HCT116 (cell line): Measurements from ENCODE around the gene KCTD17. TPM values are rescaled to one million over a fixed set of nuclear protein-coding genes. Genes with fewer than 3 reads are reported as not detected.

Source experiments
- ATAC-seq: fragments of 200-7000 bp; cut with Tn5 transposase; 2 replicates; pipeline ENCODE4 v1.9.1; 2020; ENCODE audit warnings: mild to moderate bottlenecking, moderate library complexity
- BruUV-seq: library from RNA; stranded (reverse); fragments of 400-500 nt; replicated peaks from 2 replicates; lab custom pipeline; 2021; lab: Mats Ljungman, UMichigan
- CTCF ChIA-PET: fragments of 300-600 bp; sonication (Branson Sonifier 250); formaldehyde crosslinking; loops from one replicate; lab custom pipeline; 2021; ENCODE audit warnings: antibody characterized with exemption; lab: Charles Lee
- POLR2A ChIA-PET: fragments of 300-600, 350-600 bp; sonication (Branson Sonifier 250); formaldehyde crosslinking; loops from one replicate; lab custom pipeline; 2021; ENCODE audit warnings: antibody characterized with exemption; lab: Charles Lee
- RAD21 ChIA-PET, 2 experiments: fragments of 300-600 bp; sonication (Branson Sonifier 250); formaldehyde crosslinking; loops; one replicate each; lab custom pipeline; 2023; ENCODE audit warnings: low total read pairs in 2 of 2; ENCODE audit not compliant: uncharacterized antibody in 2 of 2, unreplicated experiment in 2 of 2, low non-redundant PET in 1 of 2; lab: Charles Lee
- DNase-seq: peaks from one replicate; pipeline ENCODE4 v3.0.0-alpha.2; 2010; ENCODE audit warnings: low read depth, low spot score
- H2AFZ ChIP-seq: fragments of 200-600 bp; shearing (Covaris generic), sonication (generic); 2 replicates; pipeline ENCODE4 v1.6.1; 2017; ENCODE audit warnings: low read depth, mixed run types, mixed read lengths, antibody characterized with exemption, low read length; ENCODE audit not compliant: poor library complexity, severe bottlenecking
- H3K27ac ChIP-seq: 2 replicates; pipeline ENCODE4 v1.5.1; 2012; ENCODE audit warnings: low read depth, low read length
- H3K27me3 ChIP-seq: fragments of 200-600 bp; sonication (generic); 2 replicates; pipeline ENCODE4 v1.6.1; 2016; ENCODE audit warnings: mixed run types, low read length, mixed read lengths; ENCODE audit not compliant: insufficient read depth
- H3K36me3 ChIP-seq, 2 experiments: fragments of 200-500 bp in 1 of 2; fragments of 200-600 bp in 1 of 2; sonication (Bioruptor generic) in 1 of 2; sonication (generic) in 1 of 2; 2 replicates each; pipeline versions ENCODE4 v1.5.1 to v1.6.1; 2014 to 2016; ENCODE audit warnings: low read length in 2 of 2, inconsistent platforms in 1 of 2, mixed read lengths in 1 of 2, mixed run types in 1 of 2; ENCODE audit not compliant: insufficient read depth in 2 of 2, control insufficient read depth in 1 of 2
- H3K4me1 ChIP-seq, 2 experiments: fragments of 200-600 bp in 1 of 2; sonication (generic) in 1 of 2; 2 replicates each; pipeline versions ENCODE4 v1.5.1 to v1.6.1; 2012 to 2017; ENCODE audit warnings: low read length in 2 of 2, inconsistent platforms in 1 of 2, mild to moderate bottlenecking in 1 of 2, mixed read lengths in 1 of 2, mixed run types in 1 of 2, moderate library complexity in 1 of 2; ENCODE audit not compliant: insufficient read depth in 2 of 2, control insufficient read depth in 1 of 2
- H3K4me2 ChIP-seq: fragments of 200-600 bp; sonication (generic); 2 replicates; pipeline ENCODE4 v1.6.1; 2017; ENCODE audit warnings: mixed run types, low read length, mixed read lengths
- H3K4me3 ChIP-seq, 2 experiments: fragments of 200-600 bp in 1 of 2; sonication (generic) in 1 of 2; replicated peaks in 1 of 2; 2 replicates each; pipeline ENCODE4 v1.5.1; 2011 to 2016; ENCODE audit warnings: low read length in 2 of 2, control low read depth in 1 of 2, low read depth in 1 of 2, mild to moderate bottlenecking in 1 of 2, mixed read lengths in 1 of 2, mixed run types in 1 of 2
- H3K79me2 ChIP-seq: fragments of 200-600 bp; sonication (generic); 2 replicates; pipeline ENCODE4 v1.6.1; 2017; ENCODE audit warnings: mild to moderate bottlenecking, mixed run types, low read length, moderate library complexity, mixed read lengths; ENCODE audit not compliant: insufficient read depth
- H3K9ac ChIP-seq: fragments of 200-600 bp; sonication (generic); 2 replicates; pipeline ENCODE4 v1.6.1; 2016; ENCODE audit warnings: low read length, mixed read lengths
- H3K9me2 ChIP-seq: fragments of 200-600 bp; sonication (generic), shearing (Covaris generic); 2 replicates; pipeline ENCODE4 v1.6.1; 2017; ENCODE audit warnings: mixed run types, mild to moderate bottlenecking, moderate library complexity; ENCODE audit not compliant: insufficient read depth
- H3K9me3 ChIP-seq, 2 experiments: fragments of 200-500 bp in 1 of 2; fragments of 200-600 bp in 1 of 2; sonication (Bioruptor generic) in 1 of 2; sonication (generic) in 1 of 2; 2 replicates each; pipeline ENCODE4 v1.6.1; 2014 to 2017; ENCODE audit warnings: low read length in 2 of 2, mixed read lengths in 2 of 2, inconsistent platforms in 1 of 2, low read depth in 1 of 2, mild to moderate bottlenecking in 1 of 2, mixed run types in 1 of 2, moderate library complexity in 1 of 2; ENCODE audit not compliant: control insufficient read depth in 1 of 2, insufficient read depth in 1 of 2
- H4K20me1 ChIP-seq: fragments of 200-600 bp; sonication (generic), shearing (Covaris generic); 2 replicates; pipeline ENCODE4 v1.6.1; 2017; ENCODE audit warnings: mixed run types, mild to moderate bottlenecking, moderate library complexity; ENCODE audit not compliant: insufficient read depth
- CBX3 ChIP-seq: IDR thresholded peaks from 2 replicates; pipeline ENCODE4 v1.6.1; 2012; ENCODE audit warnings: low read depth
- EGR1 ChIP-seq: IDR thresholded peaks from 2 replicates; pipeline ENCODE4 v1.6.1; 2012; ENCODE audit warnings: low read depth
- EZH2 ChIP-seq: fragments of 200-600 bp; sonication (generic); IDR thresholded peaks from 2 replicates; pipeline ENCODE4 v1.6.1; 2017; ENCODE audit warnings: antibody characterized with exemption, mixed run types
- POLR2AphosphoS5 ChIP-seq: IDR thresholded peaks from 2 replicates; pipeline ENCODE4 v1.6.1; 2011; ENCODE audit warnings: mild to moderate bottlenecking, low read depth, low read length, moderate library complexity
- RAD21 ChIP-seq: IDR thresholded peaks from 2 replicates; pipeline ENCODE4 v1.6.1; 2012; ENCODE audit warnings: low read depth, mild to moderate bottlenecking
- SIN3A ChIP-seq: IDR thresholded peaks from 2 replicates; pipeline ENCODE4 v1.6.1; 2012; ENCODE audit warnings: low read depth
- SP1 ChIP-seq: IDR thresholded peaks from 2 replicates; pipeline ENCODE4 v1.6.1; 2012; ENCODE audit warnings: low read depth
- SRF ChIP-seq: IDR thresholded peaks from 2 replicates; pipeline ENCODE4 v1.6.1; 2012; ENCODE audit warnings: low read depth
- intact Hi-C: fragments of 100-400 bp; cut with micrococcal nuclease; formaldehyde crosslinking; loops from 2 replicates; pipeline ENCODE4 v1.10.0; 2022
- total RNA-seq: library from RNA; stranded (reverse); gene quantifications from one replicate; pipeline ENCODE4 v1.2.1, GENCODE V29; 2021; ENCODE audit not compliant: unreplicated experiment
- TF ChIP-seq, protein P1 (sequence below): IDR thresholded peaks from 2 replicates; pipeline ENCODE4 v1.6.1; 2012; ENCODE audit warnings: low read depth
- TF ChIP-seq, protein P2 (sequence below): IDR thresholded peaks from 2 replicates; pipeline ENCODE4 v1.6.1; 2012

The KCTD17 gene
- total RNA-seq, 1 experiment from 2014 or later, result 23.4 TPM

DNA sequence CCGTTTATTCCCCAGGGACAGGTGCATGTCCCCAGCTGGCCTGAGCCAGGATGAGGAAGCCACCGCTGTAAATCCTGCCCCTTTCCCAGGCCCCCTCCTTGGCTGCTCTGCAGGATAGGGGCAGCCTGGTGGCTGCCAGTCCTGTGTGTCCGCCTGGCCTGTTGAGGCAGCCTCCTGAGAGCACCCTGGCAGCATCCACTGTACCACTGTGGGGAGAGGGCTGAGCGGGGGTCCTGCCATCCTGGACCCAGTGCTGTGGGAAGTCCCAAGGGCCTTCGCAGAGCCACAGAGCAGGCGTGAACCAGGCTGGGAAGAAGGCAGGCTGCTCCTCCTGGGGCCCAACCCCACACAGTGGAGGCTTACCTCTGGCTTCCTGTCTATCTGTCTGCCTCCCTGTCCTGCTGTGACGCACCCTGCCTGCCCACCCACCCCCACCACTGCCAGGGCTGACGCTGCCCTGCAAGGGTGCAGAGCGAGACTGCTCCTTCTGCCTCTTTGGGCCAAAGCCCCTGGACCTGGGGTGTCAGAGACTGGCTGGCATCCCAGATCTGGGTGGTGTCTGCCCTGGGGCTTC is 8.4 kb downstream of the KCTD17 start:
- Histone ChIP-seq H3K9ac (no peak overlapping the region), H3K4me3 (no peak overlapping the region), H3K27me3 (no peaks in the 10 kb centered on the region), H3K36me3 (peaks cover 0 to 2% of the 10 kb centered on the region in 2 experiments; a peak in 1 of 4 replicates), H3K4me2 (no peak overlapping the region), H3K27ac (no peak overlapping the region), H3K9me2 (no peaks in the 10 kb centered on the region), H3K9me3 (no peaks in the 10 kb centered on the region), H2AFZ (no peak overlapping the region), H4K20me1 (no peaks in the 10 kb centered on the region), H3K79me2 (no peaks in the 10 kb centered on the region), H3K4me1 (peaks cover 0 to under 1% of the 10 kb centered on the region in 2 experiments; a peak in 1 of 4 replicates)
- ATAC-seq, result no peak
- BruUV-seq, result no TSS peak
- RAD21 ChIA-PET, result no interaction called here
- POLR2A ChIA-PET, result no interaction called here
- TF ChIP-seq EGR1 (no peak), RAD21 (no peak), EZH2 (no peak), SIN3A (no peak), SRF (no peak), POLR2AphosphoS5 (no peak), SP1 (no peak), CBX3 (no peak)
- TF ChIP-seq, protein P1, sequence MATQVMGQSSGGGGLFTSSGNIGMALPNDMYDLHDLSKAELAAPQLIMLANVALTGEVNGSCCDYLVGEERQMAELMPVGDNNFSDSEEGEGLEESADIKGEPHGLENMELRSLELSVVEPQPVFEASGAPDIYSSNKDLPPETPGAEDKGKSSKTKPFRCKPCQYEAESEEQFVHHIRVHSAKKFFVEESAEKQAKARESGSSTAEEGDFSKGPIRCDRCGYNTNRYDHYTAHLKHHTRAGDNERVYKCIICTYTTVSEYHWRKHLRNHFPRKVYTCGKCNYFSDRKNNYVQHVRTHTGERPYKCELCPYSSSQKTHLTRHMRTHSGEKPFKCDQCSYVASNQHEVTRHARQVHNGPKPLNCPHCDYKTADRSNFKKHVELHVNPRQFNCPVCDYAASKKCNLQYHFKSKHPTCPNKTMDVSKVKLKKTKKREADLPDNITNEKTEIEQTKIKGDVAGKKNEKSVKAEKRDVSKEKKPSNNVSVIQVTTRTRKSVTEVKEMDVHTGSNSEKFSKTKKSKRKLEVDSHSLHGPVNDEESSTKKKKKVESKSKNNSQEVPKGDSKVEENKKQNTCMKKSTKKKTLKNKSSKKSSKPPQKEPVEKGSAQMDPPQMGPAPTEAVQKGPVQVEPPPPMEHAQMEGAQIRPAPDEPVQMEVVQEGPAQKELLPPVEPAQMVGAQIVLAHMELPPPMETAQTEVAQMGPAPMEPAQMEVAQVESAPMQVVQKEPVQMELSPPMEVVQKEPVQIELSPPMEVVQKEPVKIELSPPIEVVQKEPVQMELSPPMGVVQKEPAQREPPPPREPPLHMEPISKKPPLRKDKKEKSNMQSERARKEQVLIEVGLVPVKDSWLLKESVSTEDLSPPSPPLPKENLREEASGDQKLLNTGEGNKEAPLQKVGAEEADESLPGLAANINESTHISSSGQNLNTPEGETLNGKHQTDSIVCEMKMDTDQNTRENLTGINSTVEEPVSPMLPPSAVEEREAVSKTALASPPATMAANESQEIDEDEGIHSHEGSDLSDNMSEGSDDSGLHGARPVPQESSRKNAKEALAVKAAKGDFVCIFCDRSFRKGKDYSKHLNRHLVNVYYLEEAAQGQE, result no peak
- TF ChIP-seq, protein P2, sequence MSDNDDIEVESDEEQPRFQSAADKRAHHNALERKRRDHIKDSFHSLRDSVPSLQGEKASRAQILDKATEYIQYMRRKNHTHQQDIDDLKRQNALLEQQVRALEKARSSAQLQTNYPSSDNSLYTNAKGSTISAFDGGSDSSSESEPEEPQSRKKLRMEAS, result no peak
- no peak for DNase-seq
- CTCF ChIA-PET, result no interaction called here
- intact Hi-C loops, result no loop called here
